ENCODE results near the gene GLIPR1L1.

DNA sequence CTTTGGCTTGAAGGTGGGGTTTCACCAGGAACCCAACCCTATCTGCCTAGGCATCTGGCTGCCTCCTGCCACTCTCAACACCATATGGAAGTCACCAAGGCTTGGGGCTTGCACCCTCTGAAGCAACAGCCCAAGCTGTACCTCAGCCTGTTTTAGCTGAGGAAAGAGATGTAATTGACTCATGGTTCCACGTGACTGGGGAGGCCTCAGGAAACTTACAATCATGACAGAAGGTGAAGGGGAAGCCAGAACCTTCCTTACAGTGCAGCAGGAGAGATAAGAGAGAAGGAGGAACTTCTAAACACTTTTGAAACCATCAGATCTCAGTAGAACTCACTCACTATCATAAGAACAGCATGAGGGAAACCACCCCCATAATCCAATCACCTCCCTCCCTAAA lies 26.9 kb downstream of the GLIPR1L1 start:
- TF ChIP-seq EZH2 (IDR thresholded peaks at IDR 0.05; ENCODE audit: low read depth, unreplicated experiment) (no peak), NANOG (IDR thresholded peaks at IDR 0.05; ENCODE audit: borderline replicate concordance) (no peak), JUNB (IDR thresholded peaks at IDR 0.05; ENCODE audit: unreplicated experiment) (no peak), POLR2AphosphoS5 (IDR thresholded peaks at IDR 0.05; ENCODE audit: low read depth) (no peak), CREB1 (CRISPR knock-in tag; IDR thresholded peaks at IDR 0.05; ENCODE audit: low read depth) (no peak), EZH2phosphoT487 (IDR thresholded peaks at IDR 0.05; ENCODE audit: unreplicated experiment) (no peak)
- TF ChIP-seq, protein P1, sequence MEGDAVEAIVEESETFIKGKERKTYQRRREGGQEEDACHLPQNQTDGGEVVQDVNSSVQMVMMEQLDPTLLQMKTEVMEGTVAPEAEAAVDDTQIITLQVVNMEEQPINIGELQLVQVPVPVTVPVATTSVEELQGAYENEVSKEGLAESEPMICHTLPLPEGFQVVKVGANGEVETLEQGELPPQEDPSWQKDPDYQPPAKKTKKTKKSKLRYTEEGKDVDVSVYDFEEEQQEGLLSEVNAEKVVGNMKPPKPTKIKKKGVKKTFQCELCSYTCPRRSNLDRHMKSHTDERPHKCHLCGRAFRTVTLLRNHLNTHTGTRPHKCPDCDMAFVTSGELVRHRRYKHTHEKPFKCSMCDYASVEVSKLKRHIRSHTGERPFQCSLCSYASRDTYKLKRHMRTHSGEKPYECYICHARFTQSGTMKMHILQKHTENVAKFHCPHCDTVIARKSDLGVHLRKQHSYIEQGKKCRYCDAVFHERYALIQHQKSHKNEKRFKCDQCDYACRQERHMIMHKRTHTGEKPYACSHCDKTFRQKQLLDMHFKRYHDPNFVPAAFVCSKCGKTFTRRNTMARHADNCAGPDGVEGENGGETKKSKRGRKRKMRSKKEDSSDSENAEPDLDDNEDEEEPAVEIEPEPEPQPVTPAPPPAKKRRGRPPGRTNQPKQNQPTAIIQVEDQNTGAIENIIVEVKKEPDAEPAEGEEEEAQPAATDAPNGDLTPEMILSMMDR (conservative IDR thresholded peaks at IDR 0.05; ENCODE audit: low read depth in 2 of 2) = no peak
- TF ChIP-seq, protein P2, sequence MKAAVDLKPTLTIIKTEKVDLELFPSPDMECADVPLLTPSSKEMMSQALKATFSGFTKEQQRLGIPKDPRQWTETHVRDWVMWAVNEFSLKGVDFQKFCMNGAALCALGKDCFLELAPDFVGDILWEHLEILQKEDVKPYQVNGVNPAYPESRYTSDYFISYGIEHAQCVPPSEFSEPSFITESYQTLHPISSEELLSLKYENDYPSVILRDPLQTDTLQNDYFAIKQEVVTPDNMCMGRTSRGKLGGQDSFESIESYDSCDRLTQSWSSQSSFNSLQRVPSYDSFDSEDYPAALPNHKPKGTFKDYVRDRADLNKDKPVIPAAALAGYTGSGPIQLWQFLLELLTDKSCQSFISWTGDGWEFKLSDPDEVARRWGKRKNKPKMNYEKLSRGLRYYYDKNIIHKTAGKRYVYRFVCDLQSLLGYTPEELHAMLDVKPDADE (IDR thresholded peaks at IDR 0.05) = no peak
- TF ChIP-seq, protein P3, sequence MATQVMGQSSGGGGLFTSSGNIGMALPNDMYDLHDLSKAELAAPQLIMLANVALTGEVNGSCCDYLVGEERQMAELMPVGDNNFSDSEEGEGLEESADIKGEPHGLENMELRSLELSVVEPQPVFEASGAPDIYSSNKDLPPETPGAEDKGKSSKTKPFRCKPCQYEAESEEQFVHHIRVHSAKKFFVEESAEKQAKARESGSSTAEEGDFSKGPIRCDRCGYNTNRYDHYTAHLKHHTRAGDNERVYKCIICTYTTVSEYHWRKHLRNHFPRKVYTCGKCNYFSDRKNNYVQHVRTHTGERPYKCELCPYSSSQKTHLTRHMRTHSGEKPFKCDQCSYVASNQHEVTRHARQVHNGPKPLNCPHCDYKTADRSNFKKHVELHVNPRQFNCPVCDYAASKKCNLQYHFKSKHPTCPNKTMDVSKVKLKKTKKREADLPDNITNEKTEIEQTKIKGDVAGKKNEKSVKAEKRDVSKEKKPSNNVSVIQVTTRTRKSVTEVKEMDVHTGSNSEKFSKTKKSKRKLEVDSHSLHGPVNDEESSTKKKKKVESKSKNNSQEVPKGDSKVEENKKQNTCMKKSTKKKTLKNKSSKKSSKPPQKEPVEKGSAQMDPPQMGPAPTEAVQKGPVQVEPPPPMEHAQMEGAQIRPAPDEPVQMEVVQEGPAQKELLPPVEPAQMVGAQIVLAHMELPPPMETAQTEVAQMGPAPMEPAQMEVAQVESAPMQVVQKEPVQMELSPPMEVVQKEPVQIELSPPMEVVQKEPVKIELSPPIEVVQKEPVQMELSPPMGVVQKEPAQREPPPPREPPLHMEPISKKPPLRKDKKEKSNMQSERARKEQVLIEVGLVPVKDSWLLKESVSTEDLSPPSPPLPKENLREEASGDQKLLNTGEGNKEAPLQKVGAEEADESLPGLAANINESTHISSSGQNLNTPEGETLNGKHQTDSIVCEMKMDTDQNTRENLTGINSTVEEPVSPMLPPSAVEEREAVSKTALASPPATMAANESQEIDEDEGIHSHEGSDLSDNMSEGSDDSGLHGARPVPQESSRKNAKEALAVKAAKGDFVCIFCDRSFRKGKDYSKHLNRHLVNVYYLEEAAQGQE (IDR thresholded peaks at IDR 0.05; ENCODE audit: unreplicated experiment) = no peak
